Measurements from ENCODE around the gene TSPAN12. TPM values are rescaled to one million over a fixed set of nuclear protein-coding genes. Genes with fewer than 3 reads are reported as not detected.

TSPAN12 gene
- total and polyA plus RNA-seq, 2 donors (not counting 3 experiments of a cell fraction or from before 2014, with no cell fraction given): 9.3 to 19.8 TPM

GRCh38 chr7:120809260-120809659 is 48.7 kb downstream of the TSPAN12 start:
- Histone ChIP-seq H4K20me1 (replicated peaks; ENCODE audit: control insufficient read depth, extremely low read depth, insufficient read depth, low read length) (no peaks in the 10 kb centered on the region), H3K4me3 (replicated peaks in 1 of 3; ENCODE audit: insufficient read depth in 1 of 3, low read depth in 1 of 3, low read length in 3 of 3) (no peak overlapping the region), H3K9ac (replicated peaks; ENCODE audit: extremely low read depth, insufficient read depth, low read length) (no peak overlapping the region), H3K4me1 (ENCODE audit: control insufficient read depth, extremely low read depth, insufficient read depth, low read length) (peaks cover 5% of the 10 kb centered on the region), H3K27me3 (ENCODE audit: control insufficient read depth in 2 of 2, insufficient read depth in 2 of 2, low read length in 2 of 2) (no peaks in the 10 kb centered on the region), H3K9me3 (replicated peaks; ENCODE audit: control insufficient read depth, insufficient read depth, low read length) (no peaks in the 10 kb centered on the region), H3K4me2 (ENCODE audit: insufficient read depth, low read length) (no peak overlapping the region), H3K36me3 (ENCODE audit: control insufficient read depth in 2 of 2, extremely low read depth in 1 of 2, insufficient read depth in 2 of 2, low read length in 2 of 2) (no peaks in the 10 kb centered on the region), H3K27ac (ENCODE audit: insufficient read depth, low read depth, low read length) (no peak overlapping the region), H3K9me1 (replicated peaks; ENCODE audit: control insufficient read depth, extremely low read depth, insufficient read depth, low read length) (no peaks in the 10 kb centered on the region), H3K79me2 (ENCODE audit: control insufficient read depth, insufficient read depth, low read length) (no peaks in the 10 kb centered on the region), H2AFZ (ENCODE audit: low read depth, low read length) (no peak overlapping the region)
- POLR2A ChIA-PET: no interaction called here
- CTCF ChIA-PET: interaction anchor here (0.6 to 2.5 kb wide), 8 partner anchors 10 to 132 kb away, joined by 3 to 11 read pairs (median 4); partner anchors contain the start of gene TSPAN12
- BruUV-seq (replicated peaks): no TSS peak
- dilution Hi-C loops (cut with MboI; ENCODE audit: extremely low pct_ligation_motif_present, low sequenced_read_pairs) (no loop called here), intact Hi-C loops (cut with micrococcal nuclease) (loop anchor here (10.0 kb wide), 1 partner anchor 736 kb away; no protein-coding TSS in a partner anchor)
- FAIRE-seq (no peak), DNase-seq (ENCODE audit: low read depth, low spot score) (peak; percentile 11)
- TF ChIP-seq CTCF (IDR thresholded peaks at IDR 0.05; ENCODE audit: extremely low read depth in 1 of 2, insufficient read depth in 1 of 2, low read depth in 1 of 2, low read length in 2 of 2) (no peak), JUN (IDR thresholded peaks at IDR 0.05; ENCODE audit: borderline replicate concordance, insufficient read depth, insufficient read length, low read depth) (no peak), MAX (IDR thresholded peaks at IDR 0.05; ENCODE audit: insufficient read depth, insufficient read length) (no peak), POLR2AphosphoS5 (IDR thresholded peaks at IDR 0.05; ENCODE audit: insufficient read depth, low read depth, low read length) (no peak), EZH2 (IDR thresholded peaks at IDR 0.05; ENCODE audit: borderline replicate concordance, low read depth, low read length, severe bottlenecking) (no peak), GATA2 (IDR thresholded peaks at IDR 0.05; ENCODE audit: insufficient read depth, insufficient read length, low read depth, low read length) (no peak), FOS (IDR thresholded peaks at IDR 0.05; ENCODE audit: borderline replicate concordance, insufficient read depth, low read length) (no peak), POLR2A (IDR thresholded peaks at IDR 0.05; ENCODE audit: low read depth, low read length) (no peak), MYC (IDR thresholded peaks at IDR 0.05; ENCODE audit: low read depth, low read length) (no peak)

All from endothelial cell of umbilical vein (primary cell).